A673 (cell line): ENCODE measurements around the gene SRP68.

Source experiments
- CTCF ChIP-seq: fragments of 300-800, 200-600 bp; sonication (generic); conservative IDR thresholded peaks from 2 replicates; pipeline ENCODE4 v1.5.1; 2017; ENCODE audit warnings: low read depth, mild to moderate bottlenecking, antibody characterized with exemption, low read length, moderate library complexity, mixed read lengths
- EZH2 ChIP-seq: fragments of 200-600 bp; sonication (generic); IDR thresholded peaks from 2 replicates; pipeline ENCODE4 v1.6.1; 2017; ENCODE audit warnings: borderline replicate concordance, low read depth, mild to moderate bottlenecking, mixed read lengths, antibody characterized with exemption, low read length; ENCODE audit not compliant: poor library complexity, severe bottlenecking

GRCh38 chr17:76074390-76075363 is 2.4 kb upstream of the SRP68 start, which contains the start of gene GALR2:
- no peak for TF ChIP-seq CTCF
- peak; percentile 82 for TF ChIP-seq EZH2
